ENCODE results near the gene BOD1L2.

DNA sequence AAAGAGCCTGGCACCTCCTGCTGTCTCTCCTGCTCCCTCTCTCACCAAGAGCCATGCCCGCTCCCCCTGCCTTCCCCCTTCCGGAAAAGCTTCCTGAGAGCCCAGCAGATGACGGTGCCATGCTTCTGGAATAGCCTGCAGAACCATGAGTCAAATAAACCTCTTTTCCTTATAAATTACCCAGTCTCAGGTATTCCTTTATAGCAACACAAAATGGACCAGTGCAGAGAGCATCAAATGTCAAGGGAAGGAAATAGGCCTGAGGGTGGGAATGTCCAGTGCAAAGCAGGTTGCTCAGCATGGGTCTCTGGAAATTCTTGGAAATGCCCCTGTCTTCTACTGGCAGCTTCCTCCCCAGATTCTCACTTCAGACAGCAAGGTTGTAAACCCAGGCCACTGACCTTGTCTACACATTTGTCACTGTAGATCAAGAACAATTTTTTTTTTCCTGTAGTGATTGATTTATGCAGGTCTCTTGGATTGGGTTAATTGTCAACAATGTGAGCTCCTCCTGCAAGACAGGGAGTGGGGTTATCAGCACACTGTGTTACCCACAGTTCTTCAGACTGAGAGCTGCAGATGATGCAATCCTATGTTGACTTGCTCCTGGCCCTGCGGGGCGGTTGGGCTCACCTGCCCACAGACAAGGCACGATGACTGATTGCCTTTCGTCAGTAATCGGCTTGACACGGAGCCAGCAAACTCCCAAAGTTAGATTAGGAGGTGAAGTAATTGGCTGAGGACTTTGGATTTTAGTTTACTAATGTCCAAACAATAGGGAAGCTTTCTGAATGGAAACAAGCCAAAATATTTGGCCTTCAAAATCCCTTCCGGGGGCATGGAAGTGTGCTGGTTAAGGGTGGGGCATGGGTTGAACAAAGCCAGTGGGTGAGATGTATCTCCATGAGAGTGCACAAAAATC, 5.4 kb upstream of the BOD1L2 start:
- TF ChIP-seq, protein P1, sequence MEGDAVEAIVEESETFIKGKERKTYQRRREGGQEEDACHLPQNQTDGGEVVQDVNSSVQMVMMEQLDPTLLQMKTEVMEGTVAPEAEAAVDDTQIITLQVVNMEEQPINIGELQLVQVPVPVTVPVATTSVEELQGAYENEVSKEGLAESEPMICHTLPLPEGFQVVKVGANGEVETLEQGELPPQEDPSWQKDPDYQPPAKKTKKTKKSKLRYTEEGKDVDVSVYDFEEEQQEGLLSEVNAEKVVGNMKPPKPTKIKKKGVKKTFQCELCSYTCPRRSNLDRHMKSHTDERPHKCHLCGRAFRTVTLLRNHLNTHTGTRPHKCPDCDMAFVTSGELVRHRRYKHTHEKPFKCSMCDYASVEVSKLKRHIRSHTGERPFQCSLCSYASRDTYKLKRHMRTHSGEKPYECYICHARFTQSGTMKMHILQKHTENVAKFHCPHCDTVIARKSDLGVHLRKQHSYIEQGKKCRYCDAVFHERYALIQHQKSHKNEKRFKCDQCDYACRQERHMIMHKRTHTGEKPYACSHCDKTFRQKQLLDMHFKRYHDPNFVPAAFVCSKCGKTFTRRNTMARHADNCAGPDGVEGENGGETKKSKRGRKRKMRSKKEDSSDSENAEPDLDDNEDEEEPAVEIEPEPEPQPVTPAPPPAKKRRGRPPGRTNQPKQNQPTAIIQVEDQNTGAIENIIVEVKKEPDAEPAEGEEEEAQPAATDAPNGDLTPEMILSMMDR (IDR thresholded peaks at IDR 0.05) = no peak
- no peak for TF ChIP-seq POLR2A (IDR thresholded peaks at IDR 0.05)

Measured in body of pancreas (tissue), 4 donors.